ENCODE data around the gene ASB4. TPM values are rescaled to one million over a fixed set of nuclear protein-coding genes. Genes with fewer than 3 reads are reported as not detected.

Gene ASB4
- total and polyA plus RNA-seq, 2 experiments from 2014 or later, result not detected

DNA sequence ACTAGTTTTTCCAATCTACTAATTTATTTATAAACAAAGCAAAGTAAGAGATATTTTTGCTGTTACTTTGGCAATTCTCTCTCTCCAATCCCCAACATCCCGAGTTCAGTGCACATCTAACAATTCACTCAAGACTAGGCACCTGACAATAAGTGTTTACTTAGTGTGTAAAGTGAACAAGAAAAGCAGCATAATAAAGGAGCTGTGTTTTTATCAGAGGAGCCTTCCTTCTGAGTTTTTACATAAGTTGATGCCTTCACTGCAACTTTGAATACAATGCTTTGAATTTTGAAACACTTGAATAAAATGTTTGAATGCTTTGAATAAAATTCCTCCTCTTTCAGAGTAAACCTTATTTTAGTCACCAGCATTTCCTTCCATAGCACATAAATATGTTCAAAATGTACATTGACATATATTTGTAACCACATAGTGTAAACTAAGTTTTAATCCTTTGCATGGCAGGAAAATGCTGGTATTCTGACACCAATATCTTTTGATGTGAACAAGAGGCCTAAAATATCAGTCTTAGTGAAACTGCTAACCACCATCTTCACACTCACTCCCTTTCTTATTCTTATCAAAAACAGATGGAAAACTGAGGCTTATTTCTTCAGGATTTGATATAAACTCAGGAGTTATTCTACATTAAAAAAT, 99.2 kb downstream of the ASB4 start:
- DNase-seq (ENCODE audit: low spot score), result no peak
- Histone ChIP-seq H3K4me3 (no peak overlapping the region), H3K4me1 (ENCODE audit: insufficient read depth) (no peaks in the 10 kb centered on the region), H3K27ac (ENCODE audit: low read depth) (no peak overlapping the region), H3K36me3 (ENCODE audit: insufficient read depth) (no peaks in the 10 kb centered on the region), H2AFZ (no peak overlapping the region), H3K4me2 (no peak overlapping the region), H3K9me2 (ENCODE audit: insufficient read depth) (no peaks in the 10 kb centered on the region), H3F3A (replicated peaks; ENCODE audit: low read depth) (no peaks in the 10 kb centered on the region), H4K20me1 (replicated peaks; ENCODE audit: insufficient read depth) (no peaks in the 10 kb centered on the region), H3K27me3 (ENCODE audit: insufficient read depth) (no peaks in the 10 kb centered on the region), H3K79me2 (replicated peaks; ENCODE audit: insufficient read depth) (no peaks in the 10 kb centered on the region)
- ATAC-seq, result no peak
- Mint-ChIP-seq H3K27me3 (ENCODE audit: insufficient read depth, low read depth, poor library complexity) (no peaks in the 10 kb centered on the region), H3K4me3 (no peak overlapping the region), H3K27ac (no peak overlapping the region), H3K36me3 (ENCODE audit: low read depth) (no peaks in the 10 kb centered on the region), H3K9me3 (no peaks in the 10 kb centered on the region), H3K4me1 (peaks cover 11% of the 10 kb centered on the region; the same call in 2 of the 3 replicates)
- TF ChIP-seq, protein P1, sequence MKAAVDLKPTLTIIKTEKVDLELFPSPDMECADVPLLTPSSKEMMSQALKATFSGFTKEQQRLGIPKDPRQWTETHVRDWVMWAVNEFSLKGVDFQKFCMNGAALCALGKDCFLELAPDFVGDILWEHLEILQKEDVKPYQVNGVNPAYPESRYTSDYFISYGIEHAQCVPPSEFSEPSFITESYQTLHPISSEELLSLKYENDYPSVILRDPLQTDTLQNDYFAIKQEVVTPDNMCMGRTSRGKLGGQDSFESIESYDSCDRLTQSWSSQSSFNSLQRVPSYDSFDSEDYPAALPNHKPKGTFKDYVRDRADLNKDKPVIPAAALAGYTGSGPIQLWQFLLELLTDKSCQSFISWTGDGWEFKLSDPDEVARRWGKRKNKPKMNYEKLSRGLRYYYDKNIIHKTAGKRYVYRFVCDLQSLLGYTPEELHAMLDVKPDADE (IDR thresholded peaks at IDR 0.05), result no peak
- no peak for TF ChIP-seq JUNB (IDR thresholded peaks at IDR 0.05; ENCODE audit: unreplicated experiment)
- no peak for TF ChIP-seq CREB1 (CRISPR knock-in tag; IDR thresholded peaks at IDR 0.05; ENCODE audit: low read depth)
- TF ChIP-seq CTCF (conservative IDR thresholded peaks at IDR 0.05; ENCODE audit: low read depth in 2 of 2), result no peak
- no peak for TF ChIP-seq ZNF331 (CRISPR knock-in tag; IDR thresholded peaks at IDR 0.05; ENCODE audit: low read depth)
- no peak for TF ChIP-seq STAT1 (IDR thresholded peaks at IDR 0.05; ENCODE audit: unreplicated experiment)
- no peak for TF ChIP-seq REST (IDR thresholded peaks at IDR 0.05; ENCODE audit: unreplicated experiment)

DNA sequence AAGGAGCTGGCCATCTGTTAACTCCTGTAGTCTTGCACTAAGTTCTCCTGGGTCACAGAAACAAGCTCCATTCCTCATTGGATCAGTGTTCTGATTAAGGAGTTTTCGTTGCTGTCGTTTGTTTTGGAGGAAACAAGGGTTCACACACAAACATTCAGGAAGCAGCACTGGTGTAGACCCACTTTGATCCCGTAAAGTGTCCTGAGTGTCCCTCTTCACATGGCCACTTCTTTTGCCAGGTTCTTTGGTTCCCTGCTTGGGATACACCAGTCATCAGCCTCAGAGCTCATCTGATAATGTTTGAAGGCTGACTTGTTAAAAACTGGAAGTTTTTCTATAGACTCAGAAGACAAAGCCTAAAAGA, 99.7 kb downstream of the ASB4 start:
- no peak overlapping the region for H3K27ac ChIP-seq (ENCODE audit: low read depth)
- H3F3A ChIP-seq (replicated peaks; ENCODE audit: low read depth), result no peaks in the 10 kb centered on the region
- H3K27me3 Mint-ChIP-seq (ENCODE audit: insufficient read depth, low read depth, poor library complexity), result no peaks in the 10 kb centered on the region
- H3K27me3 ChIP-seq (ENCODE audit: insufficient read depth), result no peaks in the 10 kb centered on the region
- no peaks in the 10 kb centered on the region for H3K9me2 ChIP-seq (ENCODE audit: insufficient read depth)
- H3K36me3 ChIP-seq (ENCODE audit: insufficient read depth), result no peaks in the 10 kb centered on the region
- H3K4me2 ChIP-seq, result no peak overlapping the region
- no peaks in the 10 kb centered on the region for H3K36me3 Mint-ChIP-seq (ENCODE audit: low read depth)
- DNase-seq (ENCODE audit: low spot score) (no peak), ATAC-seq (no peak)
- no peak overlapping the region for H3K4me3 ChIP-seq
- no peaks in the 10 kb centered on the region for H3K9me3 Mint-ChIP-seq
- no peak overlapping the region for H2AFZ ChIP-seq
- H3K27ac Mint-ChIP-seq, result no peak overlapping the region
- no peak overlapping the region for H3K4me3 Mint-ChIP-seq
- no peaks in the 10 kb centered on the region for H3K4me1 ChIP-seq (ENCODE audit: insufficient read depth)
- H4K20me1 ChIP-seq (replicated peaks; ENCODE audit: insufficient read depth), result no peaks in the 10 kb centered on the region
- H3K79me2 ChIP-seq (replicated peaks; ENCODE audit: insufficient read depth), result no peaks in the 10 kb centered on the region
- peaks cover 11% of the 10 kb centered on the region; the same call in 2 of the 3 replicates for H3K4me1 Mint-ChIP-seq
- TF ChIP-seq CREB1 (CRISPR knock-in tag; IDR thresholded peaks at IDR 0.05; ENCODE audit: low read depth), result no peak
- TF ChIP-seq, protein P1 (IDR thresholded peaks at IDR 0.05), result no peak
- no peak for TF ChIP-seq CTCF (conservative IDR thresholded peaks at IDR 0.05; ENCODE audit: low read depth in 2 of 2)

Measured in GM23338 (cell line).